ENCODE data around the gene CEMIP.

GRCh38 chr15:80745888-80746287 is 33.3 kb upstream of the CEMIP start:
- no peak for TF ChIP-seq CTCF (IDR thresholded peaks at IDR 0.05)
- TF ChIP-seq POLR2A (IDR thresholded peaks at IDR 0.05), result no peak

Data from adrenal gland (tissue), 5 donors.